Tibial nerve (tissue), 4 donors: Measurements from ENCODE around the gene DDAH1. TPM values are rescaled to one million over a fixed set of nuclear protein-coding genes. Genes with fewer than 3 reads are reported as not detected.

Experiments used
- DNase-seq, 2 donors: peaks; one replicate each; pipeline ENCODE4 v3.0.0-alpha.2; 2019; ENCODE audit warnings: low spot score in 2 of 2
- H3K27ac ChIP-seq, 4 donors: fragments of 200-600 bp; sonication (generic) in 3 of 4; one replicate each; pipeline ENCODE4 v1.5.1; 2017 to 2019; ENCODE audit warnings: mild to moderate bottlenecking in 1 of 4
- H3K27me3 ChIP-seq, 2 donors: fragments of 200-600 bp; sonication (generic) in 1 of 2; one replicate each; pipeline versions ENCODE4 v1.5.1 to v1.6.0; 2017 to 2019
- H3K36me3 ChIP-seq, 3 donors: fragments of 200-600 bp; sonication (generic); one replicate each; pipeline ENCODE4 v1.5.1; 2018 to 2019
- H3K4me1 ChIP-seq, 4 donors: fragments of 200-600 bp; sonication (generic) in 3 of 4; one replicate each; pipeline ENCODE4 v1.5.1; 2017 to 2019
- H3K4me3 ChIP-seq, 4 donors: fragments of 200-600 bp; sonication (generic) in 3 of 4; one replicate each; pipeline ENCODE4 v1.5.1; 2017 to 2019; ENCODE audit warnings: mild to moderate bottlenecking in 1 of 4, moderate library complexity in 1 of 4
- H3K9me3 ChIP-seq, 4 donors: fragments of 200-600 bp; sonication (generic) in 3 of 4; one replicate each; pipeline ENCODE4 v1.5.1; 2017 to 2019
- EP300 ChIP-seq, 2 donors: sonication (generic); formaldehyde crosslinking; IDR thresholded peaks; one replicate each; pipeline ENCODE4 v1.6.1; 2017; ENCODE audit warnings: antibody characterized with exemption in 2 of 2, mild to moderate bottlenecking in 1 of 2
- POLR2A ChIP-seq, 2 donors: fragments of 450-650 bp; IDR thresholded peaks; one replicate each; pipeline ENCODE4 v1.6.1; 2017; ENCODE audit warnings: antibody characterized with exemption in 2 of 2, mild to moderate bottlenecking in 2 of 2, moderate library complexity in 2 of 2
- WGBS, 2 donors: methylation state at CpG; one replicate each; pipeline ENCODE4 v1.1.5; 2018; 5-methylcytosine and 5-hydroxymethylcytosine counted together
- total RNA-seq, 4 donors: library from RNA; depleted of rRNA; stranded (reverse); fragments of >200 nt; gene quantifications; one replicate each; pipeline ENCODE4 v1.1.0, GENCODE V29; 2016
- TF ChIP-seq, protein P1 (sequence below), 5 experiments: fragments of 200-600 bp in 3 of 5; fragments of 450-650 bp in 2 of 5; sonication (generic) in 3 of 5; IDR thresholded peaks; one replicate each; pipeline ENCODE4 v1.5.1; 2016 to 2019; ENCODE audit warnings: antibody characterized with exemption in 5 of 5, mild to moderate bottlenecking in 3 of 5, moderate library complexity in 2 of 5

The DDAH1 gene
- total RNA-seq, 4 donors from 2014 or later, result 17.7 to 23.4 (median 21.8) TPM

DNA sequence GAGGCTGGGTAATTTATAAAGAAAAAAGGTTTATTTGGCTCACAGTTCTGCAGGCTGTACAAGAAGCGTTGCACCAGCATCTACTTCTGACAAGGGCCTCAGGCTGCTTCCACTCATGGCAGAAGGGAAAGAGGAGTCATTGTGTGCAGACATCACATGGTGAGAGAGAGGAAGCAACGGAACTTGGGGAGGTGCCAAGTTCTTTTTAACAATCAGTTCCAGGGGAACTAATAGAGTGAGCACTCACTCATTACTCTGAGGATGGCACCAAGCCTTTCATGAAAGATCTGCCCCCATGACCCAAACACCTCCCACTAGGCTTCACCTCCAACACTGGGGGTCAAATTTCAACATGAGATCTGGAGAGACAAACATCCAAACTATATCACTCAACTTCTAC is 77.2 kb downstream of the DDAH1 start:
- WGBS, 2 donors, result 58 to 64% methylated on average over 2 of the region's 2 CpGs
- H3K9me3 ChIP-seq, result peaks cover 0 to 16% (median 3%) of the 10 kb centered on the region in 4 donors
- H3K27me3 ChIP-seq, result no peaks in the 10 kb centered on the region
- no peak overlapping the region for H3K27ac ChIP-seq
- no peak for DNase-seq
- H3K4me1 ChIP-seq, result no peaks in the 10 kb centered on the region
- H3K4me3 ChIP-seq, result no peak overlapping the region
- TF ChIP-seq EP300 (IDR thresholded peaks at IDR 0.05), result no peak
- TF ChIP-seq POLR2A (IDR thresholded peaks at IDR 0.05), result no peak
- TF ChIP-seq, protein P1, sequence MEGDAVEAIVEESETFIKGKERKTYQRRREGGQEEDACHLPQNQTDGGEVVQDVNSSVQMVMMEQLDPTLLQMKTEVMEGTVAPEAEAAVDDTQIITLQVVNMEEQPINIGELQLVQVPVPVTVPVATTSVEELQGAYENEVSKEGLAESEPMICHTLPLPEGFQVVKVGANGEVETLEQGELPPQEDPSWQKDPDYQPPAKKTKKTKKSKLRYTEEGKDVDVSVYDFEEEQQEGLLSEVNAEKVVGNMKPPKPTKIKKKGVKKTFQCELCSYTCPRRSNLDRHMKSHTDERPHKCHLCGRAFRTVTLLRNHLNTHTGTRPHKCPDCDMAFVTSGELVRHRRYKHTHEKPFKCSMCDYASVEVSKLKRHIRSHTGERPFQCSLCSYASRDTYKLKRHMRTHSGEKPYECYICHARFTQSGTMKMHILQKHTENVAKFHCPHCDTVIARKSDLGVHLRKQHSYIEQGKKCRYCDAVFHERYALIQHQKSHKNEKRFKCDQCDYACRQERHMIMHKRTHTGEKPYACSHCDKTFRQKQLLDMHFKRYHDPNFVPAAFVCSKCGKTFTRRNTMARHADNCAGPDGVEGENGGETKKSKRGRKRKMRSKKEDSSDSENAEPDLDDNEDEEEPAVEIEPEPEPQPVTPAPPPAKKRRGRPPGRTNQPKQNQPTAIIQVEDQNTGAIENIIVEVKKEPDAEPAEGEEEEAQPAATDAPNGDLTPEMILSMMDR (IDR thresholded peaks at IDR 0.05), result no peak
- H3K36me3 ChIP-seq, result no peaks in the 10 kb centered on the region

DNA sequence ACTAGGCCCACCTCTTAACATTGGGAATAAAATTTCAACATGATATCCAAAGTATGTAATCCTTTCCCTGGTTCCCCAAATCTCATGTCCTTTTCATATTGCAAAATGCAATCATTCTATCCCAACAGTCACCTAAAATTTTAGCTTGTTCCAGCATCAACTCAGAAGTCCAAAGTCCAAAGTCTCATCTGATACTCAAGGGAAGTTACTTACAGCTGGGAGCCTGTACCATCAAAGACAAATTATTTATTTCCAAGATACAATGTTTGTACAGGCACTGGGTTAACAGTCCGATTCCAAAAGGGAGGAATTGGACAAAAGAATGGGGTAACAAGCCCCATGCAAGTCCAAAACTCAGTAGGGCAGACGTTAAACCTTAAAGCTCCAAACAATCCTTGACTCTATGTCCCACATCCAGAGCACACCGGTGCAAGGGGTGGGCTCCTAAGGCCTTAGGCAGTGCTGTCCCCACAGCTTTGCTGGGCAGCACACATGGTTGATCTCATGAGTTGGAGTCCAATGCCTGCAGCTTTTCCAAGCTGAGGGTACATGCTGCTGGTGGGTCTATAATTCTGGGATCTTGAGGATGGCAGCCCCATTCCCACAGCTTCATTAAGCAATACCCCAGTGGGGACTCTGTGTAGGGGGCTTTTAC is 78.8 kb downstream of the DDAH1 start:
- Histone ChIP-seq H3K36me3 (no peaks in the 10 kb centered on the region), H3K4me1 (no peaks in the 10 kb centered on the region), H3K27me3 (no peaks in the 10 kb centered on the region), H3K9me3 (peaks cover 0 to 22% (median 3%) of the 10 kb centered on the region in 4 donors), H3K27ac (no peak overlapping the region), H3K4me3 (no peak overlapping the region)
- TF ChIP-seq, protein P1 (IDR thresholded peaks at IDR 0.05), result no peak
- no peak for TF ChIP-seq POLR2A (IDR thresholded peaks at IDR 0.05)
- TF ChIP-seq EP300 (IDR thresholded peaks at IDR 0.05), result no peak
- WGBS, 2 donors, result 95 to 96% methylated on average over 3 of the region's 3 CpGs
- DNase-seq, result no peak

DNA sequence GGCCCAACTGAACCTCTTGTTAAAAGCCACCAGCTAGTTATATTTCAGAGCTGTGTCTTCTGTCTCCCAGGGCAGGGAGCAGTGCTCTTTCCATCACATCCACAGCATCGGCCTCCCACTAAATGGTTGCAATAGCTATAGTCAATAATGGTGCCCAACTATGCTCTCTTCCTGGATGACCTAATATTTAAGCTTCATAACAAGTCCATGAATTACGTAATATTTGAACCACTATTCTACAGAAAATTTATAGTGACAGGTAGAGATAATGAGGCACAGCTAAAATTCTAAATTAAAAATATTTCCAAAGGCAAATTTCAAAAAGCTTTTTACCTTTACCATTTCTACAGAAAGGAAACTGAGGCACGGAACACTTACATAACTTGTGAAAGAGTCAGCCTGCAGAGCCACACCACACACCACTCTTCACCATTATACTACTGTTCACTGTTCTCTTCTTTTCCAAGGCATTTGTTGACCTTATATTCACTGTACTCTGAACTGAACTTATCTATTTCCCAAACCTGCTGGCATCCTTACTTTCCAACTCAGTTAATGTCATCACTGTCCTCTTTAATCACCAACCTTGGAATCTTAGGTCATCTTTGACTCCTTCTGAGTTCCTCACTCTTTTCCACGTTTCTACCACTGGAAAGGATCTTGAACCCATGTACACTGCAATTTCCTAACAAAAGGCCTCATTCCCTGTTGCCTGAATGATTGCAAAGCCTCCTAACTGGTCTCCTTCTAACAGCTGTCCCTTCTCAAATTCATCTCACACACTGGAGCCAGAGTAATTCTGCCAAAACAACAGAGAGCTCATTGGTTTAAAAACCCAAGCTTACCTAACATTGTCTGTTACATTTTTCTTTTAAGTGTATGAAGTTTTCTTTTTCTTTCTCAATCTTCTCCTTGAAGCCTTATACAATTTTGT is 85.5 kb downstream of the DDAH1 start:
- TF ChIP-seq EP300 (IDR thresholded peaks at IDR 0.05) (no peak), POLR2A (IDR thresholded peaks at IDR 0.05) (no peak)
- TF ChIP-seq, protein P1 (IDR thresholded peaks at IDR 0.05), result no peak
- DNase-seq, result no peak
- Histone ChIP-seq H3K4me3 (no peak overlapping the region), H3K36me3 (no peaks in the 10 kb centered on the region), H3K4me1 (peaks cover 0 to 14% (median 4%) of the 10 kb centered on the region in 4 donors), H3K27ac (no peak overlapping the region), H3K9me3 (peaks cover 0 to 13% (median 3%) of the 10 kb centered on the region in 4 donors), H3K27me3 (no peaks in the 10 kb centered on the region)
- 89 to 90% methylated on average over 4 of the region's 4 CpGs for WGBS, 2 donors

DNA sequence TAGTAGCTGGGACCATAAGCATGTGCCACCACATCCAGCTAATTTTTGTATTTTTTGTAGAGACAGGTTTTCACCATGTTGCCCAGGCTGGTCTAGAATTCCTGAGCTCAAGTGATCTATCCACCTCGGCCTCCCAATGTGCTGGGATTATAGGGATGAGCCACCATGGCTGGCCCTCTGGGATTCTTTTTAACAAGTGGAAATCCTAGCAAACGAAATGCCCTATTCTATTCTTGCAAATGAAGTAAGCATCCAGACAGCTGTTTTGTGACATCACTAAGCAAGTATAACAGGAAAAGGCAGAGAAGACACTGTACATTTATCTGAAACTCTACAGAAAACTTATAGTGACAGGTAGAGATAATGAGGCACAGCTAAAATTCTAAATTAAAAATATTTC is 86.4 kb downstream of the DDAH1 start:
- H3K36me3 ChIP-seq, result no peaks in the 10 kb centered on the region
- H3K27ac ChIP-seq, result no peak overlapping the region
- 81 to 85% methylated on average over 2 of the region's 2 CpGs for WGBS, 2 donors
- TF ChIP-seq, protein P1 (IDR thresholded peaks at IDR 0.05), result no peak
- TF ChIP-seq EP300 (IDR thresholded peaks at IDR 0.05), result no peak
- TF ChIP-seq POLR2A (IDR thresholded peaks at IDR 0.05), result no peak
- no peak for DNase-seq
- H3K27me3 ChIP-seq, result no peaks in the 10 kb centered on the region
- no peak overlapping the region for H3K4me3 ChIP-seq
- H3K4me1 ChIP-seq, result peaks cover 0 to 14% (median 4%) of the 10 kb centered on the region in 4 donors
- H3K9me3 ChIP-seq, result peaks cover 0 to 13% (median 3%) of the 10 kb centered on the region in 4 donors

DNA sequence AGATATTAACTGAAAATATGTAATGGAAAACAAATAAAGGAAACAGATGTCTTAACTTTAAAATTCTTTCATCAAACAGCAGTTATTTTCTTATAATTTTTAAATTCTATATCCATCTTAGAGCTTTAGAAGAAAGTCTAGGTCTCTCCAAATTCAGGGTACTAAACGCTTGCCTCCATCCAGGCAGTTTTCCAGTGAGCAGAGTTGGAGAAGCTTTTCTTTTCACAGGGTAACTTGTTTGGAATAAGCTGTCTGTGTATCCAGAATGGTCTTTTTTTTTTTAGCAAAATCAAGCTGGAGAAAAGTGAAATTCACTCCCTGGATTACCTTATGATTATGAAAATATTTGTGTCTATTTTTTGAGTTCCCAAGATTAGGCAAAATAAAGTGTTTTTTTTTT is 88.6 kb downstream of the DDAH1 start:
- Histone ChIP-seq H3K4me1 (peaks cover 0 to 25% (median 4%) of the 10 kb centered on the region in 4 donors), H3K27ac (no peak overlapping the region), H3K9me3 (no peaks in the 10 kb centered on the region), H3K4me3 (no peak overlapping the region), H3K36me3 (no peaks in the 10 kb centered on the region), H3K27me3 (no peaks in the 10 kb centered on the region)
- no peak for TF ChIP-seq POLR2A (IDR thresholded peaks at IDR 0.05)
- TF ChIP-seq EP300 (IDR thresholded peaks at IDR 0.05), result no peak
- TF ChIP-seq, protein P1 (IDR thresholded peaks at IDR 0.05), result no peak
- 55 to 66% methylated on average over 1 of the region's 1 CpG for WGBS, 2 donors
- DNase-seq, result no peak
